ENCODE data around the gene ZNF274.

ZNF274 gene

GRCh38 chr19:58154679-58155648 is 27.9 kb upstream of the ZNF274 start:
- in situ Hi-C loops (cut with MboI; ENCODE audit: low sequenced_read_pairs, unreplicated experiment): no loop called here
- DNase-seq (ENCODE audit: low spot score): peak; percentile 95
- TF ChIP-seq, protein P1, sequence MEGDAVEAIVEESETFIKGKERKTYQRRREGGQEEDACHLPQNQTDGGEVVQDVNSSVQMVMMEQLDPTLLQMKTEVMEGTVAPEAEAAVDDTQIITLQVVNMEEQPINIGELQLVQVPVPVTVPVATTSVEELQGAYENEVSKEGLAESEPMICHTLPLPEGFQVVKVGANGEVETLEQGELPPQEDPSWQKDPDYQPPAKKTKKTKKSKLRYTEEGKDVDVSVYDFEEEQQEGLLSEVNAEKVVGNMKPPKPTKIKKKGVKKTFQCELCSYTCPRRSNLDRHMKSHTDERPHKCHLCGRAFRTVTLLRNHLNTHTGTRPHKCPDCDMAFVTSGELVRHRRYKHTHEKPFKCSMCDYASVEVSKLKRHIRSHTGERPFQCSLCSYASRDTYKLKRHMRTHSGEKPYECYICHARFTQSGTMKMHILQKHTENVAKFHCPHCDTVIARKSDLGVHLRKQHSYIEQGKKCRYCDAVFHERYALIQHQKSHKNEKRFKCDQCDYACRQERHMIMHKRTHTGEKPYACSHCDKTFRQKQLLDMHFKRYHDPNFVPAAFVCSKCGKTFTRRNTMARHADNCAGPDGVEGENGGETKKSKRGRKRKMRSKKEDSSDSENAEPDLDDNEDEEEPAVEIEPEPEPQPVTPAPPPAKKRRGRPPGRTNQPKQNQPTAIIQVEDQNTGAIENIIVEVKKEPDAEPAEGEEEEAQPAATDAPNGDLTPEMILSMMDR (IDR thresholded peaks at IDR 0.05; ENCODE audit: borderline replicate concordance, control extremely low read depth, extremely low read depth, insufficient read depth, missing control alignments): peak; percentile 95

- in situ Hi-C loops (cut with MboI; ENCODE audit: low sequenced_read_pairs, unreplicated experiment): no loop called here
- TF ChIP-seq, protein P1 (IDR thresholded peaks at IDR 0.05; ENCODE audit: borderline replicate concordance, control extremely low read depth, extremely low read depth, insufficient read depth, missing control alignments): no peak
Observed at GRCh38 chr19:58157045-58157728, 25.7 kb upstream of the ZNF274 start.

DNA sequence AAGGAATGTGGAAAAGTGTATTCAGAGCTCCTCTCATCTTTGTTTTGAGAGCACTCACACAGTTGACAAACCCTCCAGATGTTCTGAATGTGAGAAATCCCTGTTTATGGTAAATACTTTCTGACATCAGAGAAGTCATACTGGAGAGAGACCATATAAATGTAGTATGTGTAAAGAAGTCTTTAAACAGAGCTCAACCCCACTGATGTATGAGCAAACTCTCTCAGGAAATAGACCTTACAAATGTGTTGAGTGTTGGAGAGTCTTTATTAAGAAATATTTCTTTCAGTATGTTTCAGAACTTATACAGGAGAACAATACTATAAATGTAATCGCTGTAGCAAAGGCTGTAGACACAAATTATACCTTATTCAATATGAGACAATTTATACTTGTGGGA is 16.6 kb upstream of the ZNF274 start:
- DNase-seq (ENCODE audit: low spot score): no peak
- in situ Hi-C loops (cut with MboI; ENCODE audit: low sequenced_read_pairs, unreplicated experiment): no loop called here
- TF ChIP-seq, protein P1 (IDR thresholded peaks at IDR 0.05; ENCODE audit: borderline replicate concordance, control extremely low read depth, extremely low read depth, insufficient read depth, missing control alignments): no peak

More at GRCh38 chr19:58157045-58157728, 25.7 kb upstream of the ZNF274 start:
- DNase-seq (ENCODE audit: low spot score): no peak

DNA sequence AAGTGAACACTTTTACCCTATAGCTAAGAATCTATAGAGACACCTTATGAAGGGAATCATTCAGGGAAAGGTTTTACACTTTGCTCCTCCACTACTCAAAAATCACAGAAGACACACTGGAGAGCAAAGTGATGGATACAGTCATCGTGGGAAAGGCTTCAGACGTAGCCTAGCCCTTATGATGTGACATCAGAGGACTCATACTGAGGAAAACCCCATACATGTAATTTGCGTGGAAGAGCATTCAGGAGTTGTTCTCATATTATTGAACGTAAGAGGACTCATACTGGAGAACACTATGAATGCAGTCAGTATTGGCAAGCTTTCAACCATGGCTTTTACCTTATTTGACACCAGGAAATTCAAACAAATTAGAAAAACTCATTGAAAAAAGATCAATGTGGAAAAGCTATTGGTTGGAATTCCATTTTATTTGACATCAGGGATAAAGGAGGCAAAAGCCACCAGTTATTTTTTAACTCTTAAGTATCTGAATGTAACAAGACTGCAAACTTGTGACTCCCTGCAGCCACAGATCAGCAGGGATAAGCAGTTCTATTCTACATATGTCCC is 16.1 kb upstream of the ZNF274 start:
- in situ Hi-C loops (cut with MboI; ENCODE audit: low sequenced_read_pairs, unreplicated experiment): no loop called here
- TF ChIP-seq, protein P1 (IDR thresholded peaks at IDR 0.05; ENCODE audit: borderline replicate concordance, control extremely low read depth, extremely low read depth, insufficient read depth, missing control alignments): no peak
- DNase-seq (ENCODE audit: low spot score): no peak

DNA sequence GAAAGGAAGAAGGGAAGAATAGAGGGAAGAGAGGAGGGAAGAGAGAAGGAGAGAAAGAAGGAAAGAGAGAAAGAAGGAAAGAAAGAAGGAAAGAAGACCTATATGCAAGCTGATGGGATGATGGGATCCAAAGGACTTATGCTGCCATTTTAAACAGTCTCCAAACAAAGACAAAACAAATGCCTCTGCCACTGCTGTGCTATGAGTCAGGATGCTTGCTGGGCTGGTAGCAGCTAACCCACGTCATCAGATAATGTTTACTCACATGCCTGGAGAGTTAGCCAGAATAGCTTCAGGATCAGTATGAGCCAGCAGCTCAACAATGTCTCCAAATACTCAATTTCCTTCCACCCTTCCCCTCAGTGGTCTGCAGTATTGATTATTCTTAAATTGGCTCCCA is 12.0 kb upstream of the ZNF274 start:
- in situ Hi-C loops (cut with MboI; ENCODE audit: low sequenced_read_pairs, unreplicated experiment): no loop called here
- TF ChIP-seq, protein P1 (IDR thresholded peaks at IDR 0.05; ENCODE audit: borderline replicate concordance, control extremely low read depth, extremely low read depth, insufficient read depth, missing control alignments): no peak

DNA sequence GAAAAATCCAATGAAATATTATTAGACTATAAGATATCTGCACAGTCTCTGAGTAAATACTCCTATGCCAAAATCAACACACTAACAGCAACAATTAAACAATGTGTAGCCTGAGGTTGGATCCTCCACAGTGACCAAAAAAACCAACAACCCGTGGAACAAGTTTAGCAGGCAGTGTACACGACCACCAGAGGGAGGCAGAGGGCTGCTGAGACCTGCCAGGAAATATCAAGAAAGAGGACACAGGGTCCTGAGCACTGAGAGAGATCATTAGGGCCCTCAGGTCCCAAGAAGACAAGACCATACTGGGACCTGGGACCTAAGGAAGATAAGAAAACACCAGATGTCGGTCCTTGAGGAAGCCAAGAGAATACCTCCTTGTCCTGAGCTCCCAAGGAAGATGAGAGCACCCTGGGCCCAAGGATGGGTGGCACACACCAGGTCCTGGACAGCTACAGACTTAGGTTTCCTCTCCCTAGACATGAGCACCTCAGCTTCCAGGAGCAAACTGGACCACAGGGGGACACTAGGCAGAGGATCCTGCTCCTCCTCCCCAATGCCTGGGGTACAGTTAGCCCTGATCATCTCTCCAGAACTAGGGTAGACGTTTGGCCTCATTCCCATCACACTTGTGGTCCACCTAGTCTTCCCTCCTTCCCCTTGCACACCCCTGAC is 822 bp upstream of the ZNF274 start:
- in situ Hi-C loops (cut with MboI; ENCODE audit: low sequenced_read_pairs, unreplicated experiment): no loop called here
- peak; percentile 44 for DNase-seq (ENCODE audit: low spot score)
- TF ChIP-seq, protein P1 (IDR thresholded peaks at IDR 0.05; ENCODE audit: borderline replicate concordance, control extremely low read depth, extremely low read depth, insufficient read depth, missing control alignments): peak; percentile 39

More for the DNA sequence above, 12.0 kb upstream of the ZNF274 start:
- DNase-seq (ENCODE audit: low spot score): no peak

All from GM13976 (cell line).